HG03432 (cell line): ENCODE results near the gene ST7.

Source experiments
- ATAC-seq: cut with Tn5 transposase; IDR thresholded peaks from one replicate; pipeline ENCODE4 v1.9.1; 2021; ENCODE audit warnings: mild to moderate bottlenecking, moderate library complexity; ENCODE audit not compliant: unreplicated experiment

ST7 gene

GRCh38 chr7:117006907-117007684, 53.8 kb downstream of the ST7 start:
- no peak for ATAC-seq

- no peak for ATAC-seq
Observed at GRCh38 chr7:117008118-117008885, 55.0 kb downstream of the ST7 start.

- ATAC-seq: peak; percentile 16
Observed at GRCh38 chr7:117008886-117009531, 55.7 kb downstream of the ST7 start.

- ATAC-seq: no peak
Observed at GRCh38 chr7:117009705-117010361, 56.5 kb downstream of the ST7 start.

GRCh38 chr7:117010375-117011133, 57.3 kb downstream of the ST7 start:
- ATAC-seq: peak; percentile 61

GRCh38 chr7:117011419-117012260, 58.3 kb downstream of the ST7 start:
- ATAC-seq: peak; percentile 83

- peak; percentile 6 for ATAC-seq
Observed at GRCh38 chr7:117012284-117012683, 59.0 kb downstream of the ST7 start.

- ATAC-seq: no peak
Observed at GRCh38 chr7:117012696-117013095, 59.4 kb downstream of the ST7 start.

GRCh38 chr7:117014099-117014656, 60.9 kb downstream of the ST7 start:
- no peak for ATAC-seq

GRCh38 chr7:117014673-117015133, 61.4 kb downstream of the ST7 start:
- peak; percentile 34 for ATAC-seq

- no peak for ATAC-seq
Observed at GRCh38 chr7:117015258-117016184, 62.2 kb downstream of the ST7 start.

- ATAC-seq: no peak
Observed at GRCh38 chr7:117017017-117017451, 63.7 kb downstream of the ST7 start.

- no peak for ATAC-seq
Observed at GRCh38 chr7:117017702-117018266, 64.5 kb downstream of the ST7 start.

- no peak for ATAC-seq
Observed at GRCh38 chr7:117018713-117019112, 65.4 kb downstream of the ST7 start.

- ATAC-seq: no peak
Observed at GRCh38 chr7:117019287-117019686, 66.0 kb downstream of the ST7 start.

GRCh38 chr7:117019786-117020590, 66.7 kb downstream of the ST7 start:
- ATAC-seq: no peak

- no peak for ATAC-seq
Observed at GRCh38 chr7:117020591-117020973, 67.3 kb downstream of the ST7 start.
